GM19468 (cell line): ENCODE data around the gene MACF1.
"Not testable (repeated sequence)": the region's sequence is repeated elsewhere in the genome, so short reads cannot be mapped to it uniquely, and the experiment has no call there.

Source experiments
- ATAC-seq: cut with Tn5 transposase; IDR thresholded peaks from one replicate; pipeline ENCODE4 v1.9.1; 2021; ENCODE audit warnings: mild to moderate bottlenecking, moderate library complexity, moderate number of reproducible peaks; ENCODE audit not compliant: unreplicated experiment; ENCODE audit errors: extremely low read depth

Gene MACF1

DNA sequence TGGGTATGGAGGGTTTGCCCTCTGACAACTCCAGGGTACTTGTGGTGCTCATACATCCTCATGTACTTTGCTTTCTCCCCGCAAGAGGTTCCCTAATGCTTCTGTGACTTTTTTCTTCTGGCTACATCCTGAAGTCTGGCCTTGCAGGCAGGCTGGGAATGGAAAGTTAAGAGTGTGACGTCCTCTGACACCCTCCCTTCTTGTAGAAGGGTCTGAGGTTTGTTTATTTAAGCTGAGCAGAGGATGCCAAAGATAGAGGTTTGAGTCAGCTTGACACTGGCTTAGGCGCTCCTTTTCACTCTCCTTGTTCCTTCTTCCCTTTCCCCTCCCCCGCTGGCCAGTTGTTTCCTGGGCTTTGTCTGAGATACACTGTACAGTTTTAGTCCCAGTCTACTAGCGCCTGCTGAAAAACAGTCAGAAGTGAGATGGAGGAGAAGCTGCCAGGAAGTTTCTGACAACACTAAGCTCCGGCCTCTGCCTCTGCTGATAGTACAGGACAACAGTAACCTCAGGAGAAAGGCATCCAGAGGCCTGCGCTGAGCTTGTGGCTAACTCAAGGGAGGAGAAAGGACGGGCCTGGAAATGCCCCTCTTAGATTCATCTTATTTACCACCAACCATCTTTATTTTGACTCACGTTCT is at the start of gene MACF1:
MACF1 (plus strand) TSS at position 255 of the 641 bp plus-strand sequence; CDS start at position 583, 328 bp downstream.
- no peak for ATAC-seq

DNA sequence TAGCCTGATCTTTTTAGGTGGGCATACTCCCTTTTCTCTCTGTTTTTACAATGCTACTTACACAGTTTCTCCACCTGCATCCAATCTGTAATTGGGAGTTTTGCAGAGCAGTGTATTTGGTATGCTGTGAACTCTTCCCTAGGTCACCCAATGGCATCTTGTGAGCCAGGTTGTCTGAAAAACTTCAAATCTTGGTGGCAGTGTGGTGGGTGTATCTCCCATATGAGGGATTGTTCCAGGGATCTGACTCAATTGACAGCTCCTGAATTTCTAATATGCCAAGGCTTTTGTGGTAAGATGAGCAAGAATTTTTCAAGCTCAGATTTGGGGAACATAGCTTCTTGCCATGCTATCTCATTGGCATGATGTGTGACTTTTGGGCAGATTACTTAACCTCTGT is 47.2 kb upstream of the MACF1 start:
- ATAC-seq, result no peak

- ATAC-seq, result no peak
These were observed 46.0 kb upstream of the MACF1 start for GRCh38 chr1:39158327-39159086.

- ATAC-seq, result no peak
These were observed 45.1 kb upstream of the MACF1 start for GRCh38 chr1:39159224-39160036.

- no peak for ATAC-seq
These were observed 43.8 kb upstream of the MACF1 start for GRCh38 chr1:39160703-39161102.

DNA sequence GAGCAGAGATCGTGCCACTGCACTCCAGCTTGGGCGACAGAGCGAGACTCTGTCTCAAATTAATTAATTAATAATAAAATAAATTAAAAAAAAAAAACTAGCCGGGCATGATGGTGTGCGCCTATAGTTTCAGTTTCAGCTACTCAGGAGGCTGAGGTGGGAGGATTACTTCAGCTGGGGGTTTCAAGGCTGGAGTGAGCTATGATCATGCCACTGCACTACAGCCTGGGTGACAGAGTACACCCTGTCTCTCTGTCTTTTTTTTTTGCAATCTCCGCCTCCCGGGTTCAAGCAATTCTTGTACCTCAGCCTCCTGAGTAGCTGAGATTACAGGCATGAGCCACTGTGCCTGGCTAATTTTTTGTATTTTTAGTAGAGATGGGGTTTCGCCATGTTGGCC is 42.7 kb upstream of the MACF1 start:
- ATAC-seq, result not testable (repeated sequence)

GRCh38 chr1:39163469-39163868 is 41.0 kb upstream of the MACF1 start:
- ATAC-seq, result no peak

DNA sequence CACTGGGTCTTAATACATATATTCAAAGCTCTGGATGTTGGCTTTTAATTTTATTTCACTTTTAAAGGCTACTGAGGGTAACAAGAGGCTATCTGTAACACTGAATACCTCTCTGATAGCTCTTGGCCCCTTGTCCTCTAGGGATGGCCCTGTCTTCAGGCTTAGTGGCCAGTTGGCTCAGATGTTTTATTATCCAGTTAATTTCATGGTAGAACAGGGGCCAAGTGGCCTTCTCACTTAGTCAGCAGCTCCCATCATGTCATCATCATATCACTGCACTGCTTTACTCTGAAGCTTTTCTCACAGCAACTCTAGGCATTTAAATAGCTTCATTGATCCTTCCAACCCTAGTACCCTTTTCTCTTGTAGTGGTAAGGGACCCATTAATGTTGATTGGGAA is 40.2 kb upstream of the MACF1 start:
- ATAC-seq, result no peak

- ATAC-seq, result no peak
These were observed 39.4 kb upstream of the MACF1 start for GRCh38 chr1:39165049-39165448.

GRCh38 chr1:39165488-39165887 is 39.0 kb upstream of the MACF1 start:
- no peak for ATAC-seq

GRCh38 chr1:39167632-39168209 is 36.8 kb upstream of the MACF1 start:
- no peak for ATAC-seq

GRCh38 chr1:39168301-39169080 is 36.0 kb upstream of the MACF1 start:
- ATAC-seq, result no peak

DNA sequence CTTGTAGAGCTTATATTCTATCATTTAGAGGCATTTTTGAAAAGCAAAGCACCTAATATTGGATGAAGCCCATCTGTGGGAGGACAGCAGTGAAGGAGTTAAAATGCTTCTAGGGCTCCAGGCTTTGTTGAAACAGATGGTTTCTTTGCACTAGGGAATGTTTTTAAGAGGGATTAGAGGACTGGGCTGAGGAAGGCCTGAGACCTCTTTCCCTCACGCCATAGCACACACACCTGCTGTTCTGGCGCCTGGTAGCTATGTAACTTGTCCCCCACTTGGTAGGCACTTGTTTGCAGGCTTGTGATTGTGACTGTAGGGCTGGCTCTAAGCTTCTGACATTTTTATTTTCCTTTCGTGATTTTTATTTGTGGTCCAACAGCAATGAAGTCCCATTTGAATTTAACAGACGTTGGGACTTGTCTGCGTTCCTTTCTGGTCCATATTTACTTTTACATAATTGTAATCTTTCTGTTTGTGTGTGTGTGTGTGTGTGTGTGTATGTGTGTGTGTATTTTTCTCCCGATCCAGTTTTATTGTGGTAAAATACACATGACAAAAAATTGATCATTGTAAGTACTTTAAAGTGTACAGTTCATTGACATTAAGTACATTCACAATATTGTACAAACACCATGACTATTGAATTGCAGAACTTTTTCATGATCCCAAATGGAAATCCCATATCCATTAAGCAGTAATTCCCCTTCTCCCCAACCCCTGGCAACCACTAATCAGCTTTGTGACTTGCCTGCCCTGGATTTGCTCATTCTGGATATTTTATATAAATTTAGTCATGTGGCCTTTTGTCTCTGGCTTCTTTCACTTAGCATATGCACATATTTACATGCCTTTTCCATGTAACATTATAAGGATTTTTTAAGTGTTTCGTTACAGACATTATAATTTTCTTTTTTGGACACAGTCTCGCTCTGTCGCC is 33.5 kb upstream of the MACF1 start:
- no peak for ATAC-seq

DNA sequence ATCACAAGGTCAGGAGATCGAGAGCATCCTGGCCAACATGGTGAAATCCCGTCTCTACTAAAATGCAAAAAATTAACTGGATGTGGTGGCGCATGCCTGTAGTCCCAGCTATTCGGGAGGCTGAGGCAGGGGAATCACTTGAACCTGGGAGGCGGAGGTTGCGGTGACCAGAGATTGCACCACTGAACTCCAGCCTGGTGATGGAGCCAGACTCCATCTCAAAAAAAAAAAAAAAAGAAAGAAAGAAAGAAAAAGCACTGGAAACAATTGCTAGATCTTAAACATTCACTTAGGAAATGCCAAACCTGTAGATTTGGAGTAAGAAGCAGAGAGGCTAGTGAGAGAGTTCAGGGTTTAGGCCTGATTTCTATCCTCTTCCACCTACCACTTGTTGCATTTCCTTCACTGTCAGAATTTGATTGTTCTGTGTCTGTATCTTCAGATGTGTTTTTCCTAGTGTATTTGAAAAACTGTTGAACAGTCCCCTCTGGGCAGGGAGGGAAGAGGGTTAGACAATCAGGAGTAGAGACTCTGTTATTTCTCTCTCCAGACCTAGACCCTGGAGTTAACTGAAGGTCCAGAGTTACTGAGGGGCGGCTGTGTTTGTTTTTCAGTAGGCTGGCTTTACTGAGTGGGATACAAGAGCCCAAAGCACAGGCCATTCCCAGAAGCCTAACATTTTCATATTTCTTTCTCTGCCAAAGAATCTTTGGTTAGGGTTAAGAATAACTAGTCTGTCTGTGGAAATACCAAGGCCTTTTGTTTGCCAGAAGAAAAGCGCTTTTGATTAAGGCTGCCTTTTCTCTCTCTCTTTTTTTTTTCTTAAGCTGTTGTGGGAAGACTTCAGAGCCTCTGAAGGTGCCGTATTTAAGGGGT is 31.1 kb upstream of the MACF1 start:
- ATAC-seq, result no peak

- ATAC-seq, result no peak
These were observed 30.5 kb upstream of the MACF1 start for GRCh38 chr1:39173995-39174380.

- no peak for ATAC-seq
These were observed 30.0 kb upstream of the MACF1 start for GRCh38 chr1:39174390-39175081.

- no peak for ATAC-seq
These were observed 26.8 kb upstream of the MACF1 start for GRCh38 chr1:39177706-39178105.
